Measurements from ENCODE around the gene CNOT6.

Gene CNOT6

GRCh38 chr5:180594311-180595045 is 100.3 kb downstream of the CNOT6 start:
- no peaks in the 10 kb centered on the region for H3K9me2 ChIP-seq (ENCODE audit: low read depth, low read length)
- H3K79me2 ChIP-seq (ENCODE audit: insufficient read depth, low read length) = no peaks in the 10 kb centered on the region
- no peak overlapping the region for H2AFZ ChIP-seq (ENCODE audit: low read length)
- peaks cover 5% of the 10 kb centered on the region; the same call in 1 of the 2 replicates for H3K27me3 ChIP-seq (ENCODE audit: insufficient read depth, low read length)
- H4K20me1 ChIP-seq (ENCODE audit: insufficient read depth, low read length) = no peaks in the 10 kb centered on the region
- no peaks in the 10 kb centered on the region for H3F3A ChIP-seq (ENCODE audit: insufficient read depth, low read length)
- H3K27ac ChIP-seq (ENCODE audit: low read depth, low read length, poor library complexity, severe bottlenecking) = no peak overlapping the region
- H3K4me1 ChIP-seq (ENCODE audit: insufficient read depth, low read length, severe bottlenecking) = no peaks in the 10 kb centered on the region
- H3K9me3 ChIP-seq (ENCODE audit: low read length) = no peaks in the 10 kb centered on the region
- no peak overlapping the region for H3K9ac ChIP-seq (ENCODE audit: low read length)
- no peak overlapping the region for H3K4me3 ChIP-seq (ENCODE audit: low read depth, low read length, poor library complexity, severe bottlenecking)
- H3K36me3 ChIP-seq (ENCODE audit: insufficient read depth, low read length) = no peaks in the 10 kb centered on the region
- no peak overlapping the region for H3K4me2 ChIP-seq (ENCODE audit: low read length)
- TF ChIP-seq CTCF (IDR thresholded peaks at IDR 0.05; ENCODE audit: low read length) (no peak), EZH2 (IDR thresholded peaks at IDR 0.05; ENCODE audit: borderline replicate concordance, low read length) (no peak)

- H3K9ac ChIP-seq (ENCODE audit: low read length) = no peak overlapping the region
- TF ChIP-seq EZH2 (IDR thresholded peaks at IDR 0.05; ENCODE audit: borderline replicate concordance, low read length) = no peak
- TF ChIP-seq CTCF (IDR thresholded peaks at IDR 0.05; ENCODE audit: low read length) = no peak
These were observed 100.8 kb downstream of the CNOT6 start for GRCh38 chr5:180595046-180595379.

GRCh38 chr5:180595381-180596114 is 101.4 kb downstream of the CNOT6 start:
- H4K20me1 ChIP-seq (ENCODE audit: insufficient read depth, low read length) = no peaks in the 10 kb centered on the region
- no peak overlapping the region for H2AFZ ChIP-seq (ENCODE audit: low read length)
- no peak overlapping the region for H3K4me3 ChIP-seq (ENCODE audit: low read depth, low read length, poor library complexity, severe bottlenecking)
- H3K27ac ChIP-seq (ENCODE audit: low read depth, low read length, poor library complexity, severe bottlenecking) = no peak overlapping the region
- peaks cover 5% of the 10 kb centered on the region; the same call in 1 of the 2 replicates for H3K27me3 ChIP-seq (ENCODE audit: insufficient read depth, low read length)
- no peak for TF ChIP-seq CTCF (IDR thresholded peaks at IDR 0.05; ENCODE audit: low read length)
- no peak for TF ChIP-seq EZH2 (IDR thresholded peaks at IDR 0.05; ENCODE audit: borderline replicate concordance, low read length)
- no peaks in the 10 kb centered on the region for H3F3A ChIP-seq (ENCODE audit: insufficient read depth, low read length)
- H3K9me3 ChIP-seq (ENCODE audit: low read length) = no peaks in the 10 kb centered on the region
- H3K9me2 ChIP-seq (ENCODE audit: low read depth, low read length) = no peaks in the 10 kb centered on the region
- no peaks in the 10 kb centered on the region for H3K36me3 ChIP-seq (ENCODE audit: insufficient read depth, low read length)
- no peaks in the 10 kb centered on the region for H3K79me2 ChIP-seq (ENCODE audit: insufficient read depth, low read length)
- H3K4me2 ChIP-seq (ENCODE audit: low read length) = no peak overlapping the region
- H3K9ac ChIP-seq (ENCODE audit: low read length) = no peak overlapping the region
- no peaks in the 10 kb centered on the region for H3K4me1 ChIP-seq (ENCODE audit: insufficient read depth, low read length, severe bottlenecking)

More at GRCh38 chr5:180595046-180595379, 100.8 kb downstream of the CNOT6 start:
- H3F3A ChIP-seq (ENCODE audit: insufficient read depth, low read length) = no peaks in the 10 kb centered on the region
- H4K20me1 ChIP-seq (ENCODE audit: insufficient read depth, low read length) = no peaks in the 10 kb centered on the region
- no peaks in the 10 kb centered on the region for H3K9me3 ChIP-seq (ENCODE audit: low read length)
- H3K9me2 ChIP-seq (ENCODE audit: low read depth, low read length) = no peaks in the 10 kb centered on the region
- H3K36me3 ChIP-seq (ENCODE audit: insufficient read depth, low read length) = no peaks in the 10 kb centered on the region
- no peak overlapping the region for H3K4me2 ChIP-seq (ENCODE audit: low read length)
- no peaks in the 10 kb centered on the region for H3K4me1 ChIP-seq (ENCODE audit: insufficient read depth, low read length, severe bottlenecking)
- H3K79me2 ChIP-seq (ENCODE audit: insufficient read depth, low read length) = no peaks in the 10 kb centered on the region
- no peak overlapping the region for H3K4me3 ChIP-seq (ENCODE audit: low read depth, low read length, poor library complexity, severe bottlenecking)
- no peak overlapping the region for H3K27ac ChIP-seq (ENCODE audit: low read depth, low read length, poor library complexity, severe bottlenecking)
- H3K27me3 ChIP-seq (ENCODE audit: insufficient read depth, low read length) = peaks cover 5% of the 10 kb centered on the region; the same call in 1 of the 2 replicates
- H2AFZ ChIP-seq (ENCODE audit: low read length) = no peak overlapping the region

Measured in OCI-LY1 (cell line).